SK-N-SH (cell line): ENCODE measurements around the gene PRMT5. TPM values are rescaled to one million over a fixed set of nuclear protein-coding genes. Genes with fewer than 3 reads are reported as not detected.

Source experiments
- CTCF ChIA-PET: fragments of 300-600, 350-600 bp; formaldehyde crosslinking; extraction: SDS; loops from one replicate; lab custom pipeline; 2021; lab: Yijun Ruan, JAX
- POLR2A ChIA-PET: fragments of 350-600 bp; sonication (Branson Sonifier 250); formaldehyde crosslinking; extraction: SDS; loops from one replicate; lab custom pipeline; 2020; ENCODE audit warnings: antibody characterized with exemption, inconsistent platforms; lab: Yijun Ruan, JAX
- DNase-seq: peaks from one replicate; pipeline ENCODE4 v3.0.0; 2012
- H2AFZ ChIP-seq: fragments of 200-600 bp; sonication (generic); 2 replicates; pipeline ENCODE4 v1.8.1; 2016; ENCODE audit warnings: antibody characterized with exemption, mild to moderate bottlenecking, low read depth
- H3F3A ChIP-seq: fragments of 200-600 bp; sonication (generic); replicated peaks from 2 replicates; pipeline ENCODE3; 2016; ENCODE audit warnings: antibody characterized with exemption, mild to moderate bottlenecking; ENCODE audit not compliant: insufficient read depth
- H3K27ac ChIP-seq, 2 experiments: fragments of 200-500 bp in 1 of 2; fragments of 200-600 bp in 1 of 2; sonication (Bioruptor generic) in 1 of 2; sonication (generic), shearing (Covaris generic) in 1 of 2; 2 replicates each; pipeline versions ENCODE4 v1.5.1 to v1.6.1; 2014 to 2016; ENCODE audit warnings: low read depth in 2 of 2, inconsistent platforms in 1 of 2, low read length in 1 of 2, mild to moderate bottlenecking in 1 of 2, mixed read lengths in 1 of 2
- H3K27me3 ChIP-seq: fragments of 200-600 bp; sonication (generic), shearing (Covaris generic); 2 replicates; pipeline ENCODE4 v1.6.1; 2016; ENCODE audit warnings: mixed run types; ENCODE audit not compliant: insufficient read depth
- H3K36me3 ChIP-seq, 2 experiments: fragments of 200-500 bp in 1 of 2; fragments of 200-600 bp in 1 of 2; sonication (Bioruptor generic) in 1 of 2; sonication (generic) in 1 of 2; replicated peaks in 1 of 2; 2 replicates each; pipeline versions ENCODE3 to v1.5.1; 2014 to 2016; ENCODE audit warnings: low read length in 1 of 2, mild to moderate bottlenecking in 1 of 2; ENCODE audit not compliant: insufficient read depth in 2 of 2, control insufficient read depth in 1 of 2
- H3K4me1 ChIP-seq, 2 experiments: fragments of 200-500 bp in 1 of 2; fragments of 200-600 bp in 1 of 2; sonication (Bioruptor generic) in 1 of 2; sonication (generic), shearing (Covaris generic) in 1 of 2; 2 replicates each; pipeline versions ENCODE4 v1.5.1 to v1.6.1; 2014 to 2016; ENCODE audit warnings: low read depth in 1 of 2, low read length in 1 of 2, mixed run types in 1 of 2; ENCODE audit not compliant: insufficient read depth in 2 of 2, control insufficient read depth in 1 of 2
- H3K4me2 ChIP-seq: fragments of 200-600 bp; sonication (generic), shearing (Covaris generic); 2 replicates; pipeline ENCODE4 v1.6.1; 2017; ENCODE audit warnings: mixed run types
- H3K4me3 ChIP-seq, 2 experiments: fragments of 200-500 bp in 1 of 2; fragments of 200-600 bp in 1 of 2; sonication (Bioruptor generic) in 1 of 2; sonication (generic), shearing (Covaris generic) in 1 of 2; 2 replicates each; pipeline versions ENCODE4 v1.5.1 to v1.8.1; 2014 to 2016; ENCODE audit warnings: low read depth in 2 of 2, inconsistent platforms in 1 of 2, low read length in 1 of 2, mild to moderate bottlenecking in 1 of 2, mixed read lengths in 1 of 2, moderate library complexity in 1 of 2
- H3K79me2 ChIP-seq: fragments of 200-600 bp; sonication (generic); 2 replicates; pipeline ENCODE4 v1.8.1; 2017; ENCODE audit warnings: mild to moderate bottlenecking; ENCODE audit not compliant: insufficient read depth
- H3K9ac ChIP-seq: fragments of 200-600 bp; sonication (generic); 2 replicates; pipeline ENCODE4 v1.6.1; 2017; ENCODE audit warnings: mixed run types
- H3K9me2 ChIP-seq: fragments of 200-600 bp; sonication (generic); 2 replicates; pipeline ENCODE4 v1.6.1; 2017; ENCODE audit warnings: mixed run types
- H3K9me3 ChIP-seq: fragments of 200-600 bp; sonication (generic); 2 replicates; pipeline ENCODE4 v1.6.1; 2017; ENCODE audit warnings: mixed run types, mild to moderate bottlenecking, moderate library complexity
- H4K20me1 ChIP-seq: fragments of 200-600 bp; sonication (generic); 2 replicates; pipeline ENCODE4 v1.6.1; 2017; ENCODE audit warnings: mild to moderate bottlenecking, mixed run types; ENCODE audit not compliant: insufficient read depth
- ELF1 ChIP-seq: IDR thresholded peaks from 2 replicates; pipeline ENCODE4 v1.4.0; 2012
- EP300 ChIP-seq, 2 experiments: IDR thresholded peaks; 2 replicates each; pipeline versions ENCODE4 v1.4.0 to v1.6.1; 2012; ENCODE audit warnings: borderline replicate concordance in 1 of 2, low read depth in 1 of 2, low read length in 1 of 2
- FOSL2 ChIP-seq: IDR thresholded peaks from 2 replicates; pipeline ENCODE4 v1.4.0; 2012; ENCODE audit warnings: low read depth, mild to moderate bottlenecking, moderate library complexity, borderline replicate concordance
- FOXJ3 ChIP-seq: sonication (generic); formaldehyde crosslinking; IDR thresholded peaks from 2 replicates; pipeline ENCODE4 v1.5.1; 2020; ENCODE audit warnings: mild to moderate bottlenecking, missing genetic modification reagents
- FOXM1 ChIP-seq: IDR thresholded peaks from 2 replicates; pipeline ENCODE4 v1.4.0; 2012; ENCODE audit warnings: low read depth, mild to moderate bottlenecking
- IRF3 ChIP-seq: fragments of 150-350 bp; IDR thresholded peaks from 2 replicates; pipeline ENCODE4 v1.6.1; 2016; ENCODE audit warnings: mild to moderate bottlenecking, low read depth, low read length
- RAD21 ChIP-seq: IDR thresholded peaks from 2 replicates; pipeline ENCODE4 v1.6.1; 2012; ENCODE audit warnings: mild to moderate bottlenecking, low read length
- TAF1 ChIP-seq: IDR thresholded peaks from 2 replicates; pipeline ENCODE4 v1.6.1; 2012; ENCODE audit warnings: low read depth, mild to moderate bottlenecking, low read length, moderate library complexity, borderline replicate concordance
- TCF12 ChIP-seq: IDR thresholded peaks from 2 replicates; pipeline ENCODE4 v1.4.0; 2012
- WGBS: methylation state at CpG from one replicate; pipeline ENCODE4 v1.1.6; 2017; ENCODE audit warnings: low lambda C conversion rate; 5-methylcytosine and 5-hydroxymethylcytosine counted together
- polyA plus RNA-seq, 3 experiments: library from polyadenylated mRNA; depleted of rRNA; stranded (reverse); fragments of >200 nt; gene quantifications; 2 replicates each; pipeline ENCODE4 v1.2.3, GENCODE V29; 2012

Gene PRMT5
- polyA plus RNA-seq, 1 of the 3 experiments (the other 2 are of a cell fraction) = 132 TPM

DNA sequence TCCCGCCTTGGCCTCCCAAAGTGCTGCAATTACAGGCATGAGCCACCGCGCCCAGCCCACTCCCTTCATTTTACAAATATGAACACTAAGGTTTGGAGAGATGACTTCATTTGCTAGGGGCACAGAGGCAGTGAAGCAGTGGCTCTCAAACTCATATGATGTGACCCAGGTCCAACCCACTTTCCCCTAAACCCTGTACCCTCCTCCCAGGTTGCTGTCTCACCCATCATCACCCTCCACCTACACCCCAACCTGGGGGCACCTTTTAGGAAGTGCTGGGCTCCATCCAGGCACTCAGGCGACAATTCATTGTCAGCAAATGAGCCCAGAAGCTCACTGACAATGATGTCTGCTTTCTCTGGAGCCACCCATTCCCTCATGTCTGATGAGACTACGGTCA is 5.4 kb downstream of the PRMT5 start:
- H3K4me2 ChIP-seq = no peak overlapping the region
- peaks cover 14% of the 10 kb centered on the region for H3F3A ChIP-seq
- ChIA-PET CTCF (interaction anchor here (1.2 kb wide), 1 partner anchor 18 kb away, joined by 3 read pairs; no protein-coding TSS in a partner anchor), POLR2A (no interaction called here)
- H3K9me3 ChIP-seq = no peaks in the 10 kb centered on the region
- H3K36me3 ChIP-seq = peaks cover 42 to 53% of the 10 kb centered on the region in 2 experiments
- no peaks in the 10 kb centered on the region for H3K9me2 ChIP-seq
- no peak overlapping the region for H3K4me3 ChIP-seq
- DNase-seq = no peak
- H3K4me1 ChIP-seq = peaks cover 12 to 13% of the 10 kb centered on the region in 2 experiments; a peak in 2 of 4 replicates
- H3K27ac ChIP-seq = no peak overlapping the region
- no peak overlapping the region for H2AFZ ChIP-seq
- H3K9ac ChIP-seq = no peak overlapping the region
- no peak for TF ChIP-seq EP300 (IDR thresholded peaks at IDR 0.05; ENCODE audit: borderline replicate concordance in 1 of 2, low read depth in 1 of 2, low read length in 1 of 2)
- peaks cover 24% of the 10 kb centered on the region for H3K79me2 ChIP-seq
- H4K20me1 ChIP-seq = no peaks in the 10 kb centered on the region
- 95% methylated on average over 5 of the region's 5 CpGs for WGBS
- no peaks in the 10 kb centered on the region for H3K27me3 ChIP-seq

DNA sequence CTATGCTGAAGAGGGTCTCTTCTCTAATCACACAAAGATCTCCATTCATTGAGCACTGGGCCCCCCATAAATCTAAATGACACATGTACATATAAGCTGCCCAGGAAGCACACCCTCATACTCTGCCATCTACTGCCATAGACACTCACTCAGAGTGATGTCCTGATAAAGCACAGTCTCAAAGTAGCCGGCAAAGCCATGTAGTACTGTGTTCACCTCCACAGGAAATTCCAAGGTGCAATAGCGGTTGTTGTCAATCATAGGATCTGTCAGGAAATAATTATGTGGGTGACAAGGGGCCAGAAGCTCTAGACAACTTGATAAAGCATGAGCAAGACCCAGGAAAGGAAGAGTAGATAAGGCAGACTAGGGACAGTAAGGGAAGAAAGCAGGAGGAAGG is 6.9 kb downstream of the PRMT5 start:
- no peak overlapping the region for H3K4me2 ChIP-seq
- no peaks in the 10 kb centered on the region for H3K27me3 ChIP-seq
- no peak overlapping the region for H2AFZ ChIP-seq
- no peaks in the 10 kb centered on the region for H3K9me3 ChIP-seq
- ChIA-PET CTCF (interaction anchor here (1.2 kb wide), 1 partner anchor 22 kb away, joined by 3 read pairs; no protein-coding TSS in a partner anchor), POLR2A (no interaction called here)
- H3K27ac ChIP-seq = peak overlapping the region in 1 of 2 experiments; percentile 32; a peak in 1 of 4 replicates
- peaks cover 14% of the 10 kb centered on the region for H3F3A ChIP-seq
- no peak overlapping the region for H3K4me3 ChIP-seq
- TF ChIP-seq FOXJ3 (CRISPR knock-in tag) (no peak), FOXM1 (no peak), IRF3 (no peak), TCF12 (no peak), TAF1 (no peak)
- TF ChIP-seq, all 33 proteins: peak for 0
- Histone ChIP-seq H4K20me1 (no peaks in the 10 kb centered on the region), H3K4me1 (peaks cover 1 to 9% of the 10 kb centered on the region in 2 experiments; a peak in 2 of 4 replicates), H3K9me2 (no peaks in the 10 kb centered on the region), H3K79me2 (peaks cover 24% of the 10 kb centered on the region), H3K9ac (no peak overlapping the region), H3K36me3 (peaks cover 44 to 53% of the 10 kb centered on the region in 2 experiments)
- DNase-seq = no peak
- WGBS = 93% methylated on average over 2 of the region's 2 CpGs

GRCh38 chr14:22920697-22921096 is 8.5 kb downstream of the PRMT5 start:
- Histone ChIP-seq H3K4me3 (no peak overlapping the region), H3K36me3 (peaks cover 43 to 44% of the 10 kb centered on the region in 2 experiments), H4K20me1 (no peaks in the 10 kb centered on the region), H3K9ac (no peak overlapping the region), H3K4me1 (peaks cover 0 to 9% of the 10 kb centered on the region in 2 experiments; a peak in 2 of 4 replicates), H2AFZ (no peak overlapping the region), H3K9me2 (no peaks in the 10 kb centered on the region), H3K9me3 (no peaks in the 10 kb centered on the region), H3K27ac (no peak overlapping the region), H3K4me2 (no peak overlapping the region), H3K27me3 (no peaks in the 10 kb centered on the region), H3F3A (peaks cover 19% of the 10 kb centered on the region), H3K79me2 (peaks cover 30% of the 10 kb centered on the region)
- ChIA-PET POLR2A (no interaction called here), CTCF (interaction anchor here (0.7 to 6.8 kb wide), 6 partner anchors 9 to 137 kb away, joined by 3 to 34 read pairs (median 5); partner anchors contain the start of gene PRMT5)
- TF ChIP-seq FOSL2 (no peak), IRF3 (no peak), TAF1 (no peak), ELF1 (no peak), RAD21 (no peak)
- 92% methylated on average over 5 of the region's 6 CpGs for WGBS
- no peak for DNase-seq
